RWPE2 (cell line): ENCODE measurements around the gene ANO7.

ENCODE experiments used
- ATAC-seq: fragments of 200-7000 bp; cut with Tn5 transposase; 3 replicates; pipeline ENCODE4 v1.9.1; 2021; ENCODE audit warnings: low read depth
- DNase-seq: peaks from one replicate; pipeline ENCODE4 v3.0.0-alpha.2; 2020; ENCODE audit warnings: low spot score
- H3K27ac ChIP-seq: fragments of 450-650 bp; 2 replicates; pipeline ENCODE4 v1.5.1; 2017; ENCODE audit warnings: mild to moderate bottlenecking; ENCODE audit not compliant: poor library complexity, severe bottlenecking
- H3K27me3 ChIP-seq: fragments of 250-450 bp; sonication (Bioruptor Pico); 2 replicates; pipeline ENCODE4 v1.5.1; 2021; ENCODE audit warnings: mild to moderate bottlenecking, moderate library complexity; ENCODE audit not compliant: insufficient read depth, poor library complexity, severe bottlenecking
- H3K36me3 ChIP-seq: fragments of 250-450 bp; sonication (Bioruptor Pico); 2 replicates; pipeline ENCODE4 v1.5.1; 2020; ENCODE audit warnings: low read depth, mild to moderate bottlenecking, moderate library complexity
- H3K4me1 ChIP-seq: fragments of 250-450 bp; sonication (Bioruptor Pico); 2 replicates; pipeline ENCODE4 v1.5.1; 2021; ENCODE audit warnings: mild to moderate bottlenecking, moderate library complexity; ENCODE audit not compliant: insufficient read depth, poor library complexity, severe bottlenecking
- H3K4me3 ChIP-seq: fragments of 250-450 bp; sonication (Bioruptor Pico); 2 replicates; pipeline ENCODE4 v1.5.1; 2021; ENCODE audit warnings: mild to moderate bottlenecking, moderate library complexity; ENCODE audit not compliant: severe bottlenecking
- H3K9me3 ChIP-seq: fragments of 250-450 bp; sonication (Bioruptor Pico); 2 replicates; pipeline ENCODE4 v1.5.1; 2021; ENCODE audit warnings: mild to moderate bottlenecking, moderate library complexity; ENCODE audit not compliant: severe bottlenecking
- TF ChIP-seq, protein P1 (sequence below): fragments of 450-650 bp; IDR thresholded peaks from one replicate; pipeline ENCODE4 v1.5.1; 2017; ENCODE audit warnings: mild to moderate bottlenecking, moderate library complexity; ENCODE audit not compliant: poor library complexity, severe bottlenecking

ANO7 gene

DNA sequence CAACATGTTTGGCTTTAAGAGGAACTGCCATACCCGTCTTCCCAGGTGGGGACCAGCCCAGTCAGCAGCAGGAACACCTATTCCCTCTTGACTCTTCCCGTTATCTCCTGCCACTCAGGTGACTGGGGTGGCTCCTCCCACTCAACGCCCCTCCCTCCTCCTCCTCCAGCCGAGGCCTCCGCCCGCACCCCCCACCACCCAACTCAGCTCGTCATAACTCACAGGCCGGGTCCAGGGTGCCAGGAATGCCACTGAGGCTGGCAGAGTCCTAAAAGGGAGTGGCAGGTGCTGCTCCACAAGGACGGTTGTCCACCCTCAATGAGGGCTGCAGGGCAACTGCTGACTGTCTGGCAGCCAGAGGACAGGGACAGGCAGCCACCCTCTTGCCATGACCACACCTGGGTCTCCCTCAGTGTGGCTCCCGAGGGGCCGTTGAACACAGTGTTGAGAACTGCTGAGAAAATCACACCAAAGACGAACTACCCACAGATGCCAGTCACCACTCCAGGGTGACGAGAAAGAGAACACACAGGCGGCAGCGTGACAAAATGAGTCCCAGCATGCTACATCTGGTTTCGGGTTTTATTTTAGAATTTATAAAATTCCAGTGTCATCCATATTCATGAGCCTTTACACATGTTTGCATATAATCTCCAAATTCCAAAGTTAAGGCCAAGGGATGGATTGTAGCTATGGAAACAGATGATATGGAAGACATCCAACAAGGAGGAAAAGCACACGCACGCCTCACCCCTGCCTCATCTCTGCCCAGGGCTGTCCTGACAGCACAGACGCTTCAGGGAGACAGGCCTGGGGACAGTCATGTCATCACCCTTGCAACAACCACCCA lies 38.5 kb downstream of the ANO7 start:
- H3K4me1 ChIP-seq, result peaks cover 7% of the 10 kb centered on the region
- ATAC-seq (no peak), DNase-seq (no peak)
- H3K36me3 ChIP-seq, result peaks cover 48% of the 10 kb centered on the region
- no peaks in the 10 kb centered on the region for H3K27me3 ChIP-seq
- no peak overlapping the region for H3K4me3 ChIP-seq
- no peak overlapping the region for H3K27ac ChIP-seq
- no peaks in the 10 kb centered on the region for H3K9me3 ChIP-seq
- TF ChIP-seq, protein P1, sequence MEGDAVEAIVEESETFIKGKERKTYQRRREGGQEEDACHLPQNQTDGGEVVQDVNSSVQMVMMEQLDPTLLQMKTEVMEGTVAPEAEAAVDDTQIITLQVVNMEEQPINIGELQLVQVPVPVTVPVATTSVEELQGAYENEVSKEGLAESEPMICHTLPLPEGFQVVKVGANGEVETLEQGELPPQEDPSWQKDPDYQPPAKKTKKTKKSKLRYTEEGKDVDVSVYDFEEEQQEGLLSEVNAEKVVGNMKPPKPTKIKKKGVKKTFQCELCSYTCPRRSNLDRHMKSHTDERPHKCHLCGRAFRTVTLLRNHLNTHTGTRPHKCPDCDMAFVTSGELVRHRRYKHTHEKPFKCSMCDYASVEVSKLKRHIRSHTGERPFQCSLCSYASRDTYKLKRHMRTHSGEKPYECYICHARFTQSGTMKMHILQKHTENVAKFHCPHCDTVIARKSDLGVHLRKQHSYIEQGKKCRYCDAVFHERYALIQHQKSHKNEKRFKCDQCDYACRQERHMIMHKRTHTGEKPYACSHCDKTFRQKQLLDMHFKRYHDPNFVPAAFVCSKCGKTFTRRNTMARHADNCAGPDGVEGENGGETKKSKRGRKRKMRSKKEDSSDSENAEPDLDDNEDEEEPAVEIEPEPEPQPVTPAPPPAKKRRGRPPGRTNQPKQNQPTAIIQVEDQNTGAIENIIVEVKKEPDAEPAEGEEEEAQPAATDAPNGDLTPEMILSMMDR, result no peak

DNA sequence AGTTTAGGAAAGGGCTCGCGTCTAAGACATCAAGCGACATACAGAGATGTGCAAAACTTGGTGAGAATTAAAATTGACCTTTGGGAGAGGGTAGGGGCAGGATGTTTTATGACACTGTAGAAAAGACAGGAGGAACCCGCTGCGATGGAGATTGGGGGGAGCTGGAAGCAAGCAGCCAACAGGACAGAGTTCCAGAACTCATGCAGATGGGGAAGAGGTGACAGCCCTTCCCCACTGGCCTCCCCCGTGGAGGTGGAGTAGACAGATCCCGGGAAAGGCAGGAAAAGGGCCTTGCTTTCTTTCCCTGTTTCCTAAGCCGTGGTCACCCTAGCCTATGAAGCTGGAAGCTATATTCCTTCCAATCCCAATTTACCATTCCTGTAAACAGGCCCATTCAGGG lies 39.1 kb downstream of the ANO7 start:
- Histone ChIP-seq H3K4me1 (peaks cover 7% of the 10 kb centered on the region), H3K36me3 (peaks cover 55% of the 10 kb centered on the region), H3K27me3 (no peaks in the 10 kb centered on the region), H3K27ac (no peak overlapping the region), H3K4me3 (no peak overlapping the region), H3K9me3 (no peaks in the 10 kb centered on the region)
- ATAC-seq, result no peak
- TF ChIP-seq, protein P1, result no peak
- no peak for DNase-seq

DNA sequence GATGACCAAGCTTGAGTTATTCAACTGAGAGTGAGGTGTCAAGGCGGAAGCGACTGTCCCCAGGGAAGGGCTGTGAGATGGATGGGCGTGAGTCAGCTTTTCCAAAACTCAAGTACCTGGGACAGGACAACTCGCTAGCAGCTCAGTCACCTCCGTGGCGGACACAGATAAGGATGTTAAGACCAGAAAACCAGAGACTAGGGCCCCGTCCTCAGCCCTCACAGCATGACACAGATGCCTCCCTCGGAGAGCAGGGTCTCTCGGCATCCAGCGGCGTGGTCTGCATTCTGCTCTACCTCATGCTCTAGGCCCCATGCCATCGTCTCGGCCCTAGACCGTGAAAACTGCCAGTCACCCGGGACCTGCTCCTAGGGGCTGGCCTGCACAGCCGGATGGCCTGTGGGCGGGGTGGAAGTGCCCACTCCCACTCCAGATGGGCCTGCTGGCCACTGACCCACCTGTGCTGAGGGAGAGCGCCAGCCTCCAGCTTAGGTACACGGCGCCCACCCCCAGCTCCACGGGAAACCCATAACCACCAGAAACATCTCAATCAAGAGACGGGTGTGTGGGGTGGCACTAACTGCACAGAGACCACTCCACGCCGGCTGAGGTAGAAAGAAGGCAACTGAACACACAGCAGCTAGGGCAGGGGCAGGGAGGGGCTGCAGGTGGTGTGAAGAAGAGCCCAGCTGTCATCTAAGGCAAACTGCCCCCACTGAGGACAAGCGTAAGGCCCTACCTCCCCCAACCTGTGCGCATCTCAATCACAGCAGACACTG lies 39.8 kb downstream of the ANO7 start:
- H3K9me3 ChIP-seq, result no peaks in the 10 kb centered on the region
- ATAC-seq, result no peak
- peaks cover 62% of the 10 kb centered on the region for H3K36me3 ChIP-seq
- no peak for DNase-seq
- no peak overlapping the region for H3K4me3 ChIP-seq
- no peaks in the 10 kb centered on the region for H3K27me3 ChIP-seq
- peaks cover 7% of the 10 kb centered on the region for H3K4me1 ChIP-seq
- TF ChIP-seq, protein P1, result no peak
- no peak overlapping the region for H3K27ac ChIP-seq

DNA sequence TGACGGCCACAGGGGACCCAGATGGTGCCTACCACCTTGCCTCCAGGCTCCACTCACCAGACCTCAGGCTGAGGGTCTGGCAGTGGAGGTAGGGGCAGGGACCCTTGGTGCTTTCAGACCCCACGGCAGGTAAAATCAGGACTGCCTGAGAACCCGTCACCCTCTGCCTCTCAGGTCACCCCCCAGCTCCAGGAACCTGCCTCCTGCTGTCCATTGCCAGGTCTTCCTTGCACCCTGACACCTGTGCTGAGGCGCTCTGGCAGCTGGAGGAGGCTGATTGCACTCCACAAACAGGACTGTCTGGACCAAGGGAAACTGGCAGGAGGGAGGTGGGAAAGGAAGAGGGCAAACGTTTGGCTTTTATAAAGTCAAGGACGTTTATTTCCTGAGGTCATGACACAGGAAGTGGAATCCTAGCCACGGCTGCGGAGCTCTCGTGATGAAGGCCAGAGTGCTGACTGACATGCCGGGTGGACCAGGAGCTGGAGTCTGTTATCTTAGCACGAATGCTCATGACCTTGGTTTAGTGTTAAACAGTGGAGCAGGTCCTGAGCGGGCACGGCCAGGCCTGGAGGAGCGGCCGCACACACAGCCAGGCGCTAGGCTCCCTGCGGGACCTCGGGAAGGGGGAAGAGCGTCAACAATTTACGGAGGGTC lies 40.5 kb downstream of the ANO7 start:
- H3K27ac ChIP-seq, result no peak overlapping the region
- no peaks in the 10 kb centered on the region for H3K9me3 ChIP-seq
- DNase-seq (no peak), ATAC-seq (no peak)
- H3K36me3 ChIP-seq, result peaks cover 69% of the 10 kb centered on the region
- H3K27me3 ChIP-seq, result no peaks in the 10 kb centered on the region
- H3K4me3 ChIP-seq, result no peak overlapping the region
- TF ChIP-seq, protein P1, result no peak
- peaks cover under 1% of the 10 kb centered on the region for H3K4me1 ChIP-seq
